GM23248 (cell line): Measurements from ENCODE around the gene CTCF.

ENCODE experiments used
- EZH2 ChIP-seq: fragments of 200-600 bp; sonication (generic); IDR thresholded peaks from 2 replicates; pipeline ENCODE4 v1.6.1; 2018; ENCODE audit warnings: antibody characterized with exemption, mild to moderate bottlenecking; ENCODE audit not compliant: insufficient read depth, poor library complexity, severe bottlenecking
- EZH2phosphoT487 ChIP-seq: fragments of 200-600 bp; sonication (generic); IDR thresholded peaks from 2 replicates; pipeline ENCODE4 v1.6.1; 2018; ENCODE audit warnings: antibody characterized with exemption, moderate library complexity, mild to moderate bottlenecking, low read depth; ENCODE audit not compliant: insufficient read depth

DNA sequence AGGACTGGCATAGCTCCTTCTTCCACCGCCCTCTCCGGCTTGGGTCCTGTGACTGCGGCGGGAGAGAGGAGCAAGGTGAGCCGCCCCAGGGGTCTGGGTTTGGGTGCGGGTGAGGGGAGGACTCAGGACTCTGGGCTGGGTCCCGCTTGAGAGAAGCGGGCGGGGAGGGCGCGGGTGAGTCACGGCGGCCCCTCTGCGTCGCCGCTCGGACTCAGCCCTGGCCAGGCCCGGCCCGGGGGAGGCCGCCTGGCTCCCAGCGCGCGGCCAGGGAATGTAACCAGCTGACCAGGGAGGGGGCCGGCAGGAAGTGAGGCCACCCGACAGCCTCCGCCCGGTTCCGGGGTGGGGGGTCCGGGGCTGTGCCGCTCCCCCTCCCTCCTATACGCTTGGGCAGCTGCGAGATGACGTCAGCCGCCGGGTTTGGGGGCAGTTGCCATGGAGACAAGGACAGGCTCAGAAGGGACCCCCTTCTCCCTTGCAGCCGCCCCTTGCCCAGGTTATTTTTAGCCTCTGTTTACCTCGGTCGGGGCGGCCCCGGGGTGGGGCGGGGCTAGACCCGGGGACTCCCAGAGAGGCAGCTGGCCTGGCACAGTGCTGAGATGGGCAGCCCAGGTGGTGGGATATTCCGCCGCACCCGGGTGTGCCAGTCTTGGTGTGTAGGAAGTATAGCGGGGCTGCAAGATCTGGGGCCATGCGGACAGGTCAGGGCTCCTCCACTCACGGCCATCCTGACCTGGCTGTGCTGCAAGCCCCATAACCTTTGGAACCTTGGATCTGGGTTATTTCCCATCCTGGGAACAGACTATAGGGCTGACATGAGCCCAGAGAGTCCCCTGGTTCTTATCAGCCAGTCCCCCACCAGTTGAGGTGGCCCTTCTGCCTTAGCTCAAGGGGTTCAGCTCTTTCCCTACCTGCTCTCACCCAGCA is 32.0 kb upstream of the CTCF start:
- TF ChIP-seq EZH2phosphoT487 (no peak), EZH2 (no peak)
